Chondrocyte (in vitro differentiated cells): ENCODE measurements around the gene FBXW9. TPM values are rescaled to one million over a fixed set of nuclear protein-coding genes. Genes with fewer than 3 reads are reported as not detected.

Source experiments
- DNase-seq: peaks from one replicate; pipeline ENCODE4 v3.0.0; 2021; ENCODE audit warnings: mixed read lengths, low spot score
- H3K27ac Mint-ChIP-seq: one replicate; pipeline ENCODE4 v1.8.0; 2021; ENCODE audit warnings: mild to moderate bottlenecking, moderate library complexity, mixed read lengths; ENCODE audit not compliant: unreplicated experiment
- H3K27me3 Mint-ChIP-seq: 2 replicates; pipeline ENCODE4 v1.8.0; 2021; ENCODE audit warnings: low read depth, mixed read lengths
- H3K36me3 Mint-ChIP-seq: 2 replicates; pipeline ENCODE4 v1.8.0; 2021; ENCODE audit warnings: low read depth, mixed read lengths
- H3K4me1 Mint-ChIP-seq: 2 replicates; pipeline ENCODE4 v1.8.0; 2021; ENCODE audit warnings: low read depth, mild to moderate bottlenecking, mixed read lengths
- H3K4me3 Mint-ChIP-seq: one replicate; pipeline ENCODE4 v1.8.0; 2021; ENCODE audit warnings: mild to moderate bottlenecking, moderate library complexity, mixed read lengths; ENCODE audit not compliant: unreplicated experiment
- H3K9me3 Mint-ChIP-seq: 2 replicates; pipeline ENCODE4 v1.8.0; 2021; ENCODE audit warnings: low read depth, mixed read lengths
- total RNA-seq: library from RNA; stranded (reverse); gene quantifications from 3 replicates; pipeline ENCODE4 v1.2.1, GENCODE V29; 2021
- TF ChIP-seq, protein P1 (sequence below): fragments of 200-600 bp; sonication (generic); IDR thresholded peaks from 2 replicates; pipeline ENCODE4 v1.5.0; 2021; ENCODE audit warnings: antibody characterized with exemption, mild to moderate bottlenecking, moderate library complexity

Gene FBXW9
- total RNA-seq, 1 donor from 2014 or later = 5.0 TPM

DNA sequence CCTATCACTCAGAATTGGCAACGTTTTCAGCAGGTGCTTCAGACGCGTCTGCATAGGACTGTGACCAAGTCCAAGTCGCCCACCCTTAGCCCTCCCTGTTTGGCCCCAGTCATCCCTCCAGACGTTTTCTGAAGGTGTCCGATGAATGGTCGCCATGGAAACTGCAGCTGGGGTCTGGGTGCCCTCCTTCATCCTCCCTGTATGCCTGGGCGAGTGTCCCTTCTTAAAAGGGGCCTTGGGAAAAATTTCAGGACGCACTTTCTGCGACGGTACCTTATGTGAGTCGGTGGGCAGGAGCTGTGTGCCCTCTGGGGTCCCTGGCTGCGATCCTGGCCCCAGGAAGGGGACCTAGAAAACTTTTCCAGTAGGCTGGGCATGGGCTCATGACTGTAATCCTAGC, 55.0 kb downstream of the FBXW9 start:
- no peaks in the 10 kb centered on the region for H3K27me3 Mint-ChIP-seq
- H3K4me1 Mint-ChIP-seq = peaks cover 7% of the 10 kb centered on the region
- H3K36me3 Mint-ChIP-seq = peaks cover 2% of the 10 kb centered on the region
- H3K27ac Mint-ChIP-seq = no peak overlapping the region
- TF ChIP-seq, protein P1, sequence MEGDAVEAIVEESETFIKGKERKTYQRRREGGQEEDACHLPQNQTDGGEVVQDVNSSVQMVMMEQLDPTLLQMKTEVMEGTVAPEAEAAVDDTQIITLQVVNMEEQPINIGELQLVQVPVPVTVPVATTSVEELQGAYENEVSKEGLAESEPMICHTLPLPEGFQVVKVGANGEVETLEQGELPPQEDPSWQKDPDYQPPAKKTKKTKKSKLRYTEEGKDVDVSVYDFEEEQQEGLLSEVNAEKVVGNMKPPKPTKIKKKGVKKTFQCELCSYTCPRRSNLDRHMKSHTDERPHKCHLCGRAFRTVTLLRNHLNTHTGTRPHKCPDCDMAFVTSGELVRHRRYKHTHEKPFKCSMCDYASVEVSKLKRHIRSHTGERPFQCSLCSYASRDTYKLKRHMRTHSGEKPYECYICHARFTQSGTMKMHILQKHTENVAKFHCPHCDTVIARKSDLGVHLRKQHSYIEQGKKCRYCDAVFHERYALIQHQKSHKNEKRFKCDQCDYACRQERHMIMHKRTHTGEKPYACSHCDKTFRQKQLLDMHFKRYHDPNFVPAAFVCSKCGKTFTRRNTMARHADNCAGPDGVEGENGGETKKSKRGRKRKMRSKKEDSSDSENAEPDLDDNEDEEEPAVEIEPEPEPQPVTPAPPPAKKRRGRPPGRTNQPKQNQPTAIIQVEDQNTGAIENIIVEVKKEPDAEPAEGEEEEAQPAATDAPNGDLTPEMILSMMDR = no peak
- H3K9me3 Mint-ChIP-seq = no peaks in the 10 kb centered on the region
- H3K4me3 Mint-ChIP-seq = no peak overlapping the region
- DNase-seq = peak; percentile 49

DNA sequence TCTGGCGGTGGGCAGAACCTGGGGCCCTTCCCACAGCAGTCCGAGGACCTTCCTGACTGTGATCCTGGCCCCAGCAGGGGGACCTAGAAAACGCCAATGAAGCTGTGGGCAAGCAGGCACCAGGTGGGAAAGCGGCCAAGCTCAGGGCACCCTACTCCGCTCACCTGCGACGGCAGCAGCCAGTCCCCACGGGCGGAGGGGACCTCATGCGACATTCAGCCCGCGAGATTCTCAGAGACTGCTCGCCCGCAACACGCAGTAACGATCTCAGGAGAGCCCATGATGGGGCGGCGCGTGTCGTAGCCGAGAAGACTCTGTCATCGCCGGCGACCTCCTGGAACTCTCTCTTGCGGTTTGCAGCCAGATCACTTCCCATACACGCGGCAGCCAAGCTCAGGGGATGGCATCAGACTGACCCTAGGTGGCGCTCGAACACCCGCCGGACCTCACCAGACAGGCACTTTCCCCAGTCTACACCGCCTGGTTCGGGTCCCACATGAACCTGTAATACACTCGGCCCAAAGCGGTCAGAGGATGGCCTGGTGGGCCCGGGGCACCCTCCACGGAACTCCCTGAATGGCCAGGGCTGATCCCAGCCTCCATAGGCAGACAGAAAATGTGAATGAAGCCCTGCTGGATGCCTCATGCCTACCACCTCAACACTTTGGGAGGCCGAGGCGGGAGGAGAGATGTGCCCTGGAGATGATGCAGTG, 56.4 kb downstream of the FBXW9 start:
- Mint-ChIP-seq H3K4me3 (peak overlapping the region; percentile 51), H3K27me3 (no peaks in the 10 kb centered on the region), H3K27ac (peak overlapping the region; percentile 66), H3K4me1 (peaks cover 7% of the 10 kb centered on the region), H3K36me3 (peaks cover 2% of the 10 kb centered on the region), H3K9me3 (no peaks in the 10 kb centered on the region)
- TF ChIP-seq, protein P1 = peak; percentile 88
- DNase-seq = peak; percentile 91

Other genes starting within 250 kb of the FBXW9 start
- 2.0 to 5.2 TPM (median 3.0 TPM) in 3 replicates for gene ZNF709, start 211.8 kb downstream of the FBXW9 start, total RNA-seq
- 5.7 to 8.9 TPM (median 6.5 TPM) in 3 replicates for gene ZNF564, start 145.1 kb downstream of the FBXW9 start, total RNA-seq
- gene ZNF490, start 85.8 kb downstream of the FBXW9 start, total RNA-seq = 6.7 to 8.6 TPM (median 7.0 TPM) in 3 replicates
- 15.5 to 26.1 TPM (median 17.9 TPM) in 3 replicates for gene ZNF791, start 85.7 kb downstream of the FBXW9 start, total RNA-seq
- 86.6 to 104 TPM (median 99.5 TPM) in 3 replicates for gene MAN2B1, start 29.9 kb downstream of the FBXW9 start, total RNA-seq
- gene WDR83, start 29.8 kb downstream of the FBXW9 start, total RNA-seq = 9.6 to 13.5 TPM (median 12.7 TPM) in 3 replicates
- 37.8 to 48.8 TPM (median 47.5 TPM) in 3 replicates for gene DHPS, start 14.8 kb downstream of the FBXW9 start, total RNA-seq
- gene GNG14, start 8.6 kb downstream of the FBXW9 start, total RNA-seq = not detected in 3 replicates
- 64.5 to 82.7 TPM (median 71.8 TPM) in 3 replicates for gene TNPO2, start 27.3 kb upstream of the FBXW9 start, total RNA-seq
- 132 to 145 TPM (median 137 TPM) in 3 replicates for gene TRIR, start 38.1 kb upstream of the FBXW9 start, total RNA-seq
- gene GET3, start 40.9 kb upstream of the FBXW9 start, total RNA-seq = 44.2 to 57.0 TPM (median 48.8 TPM) in 3 replicates
- not detected in 3 replicates for gene BEST2, start 55.2 kb upstream of the FBXW9 start, total RNA-seq
- 26.8 to 34.0 TPM (median 30.5 TPM) in 3 replicates for gene HOOK2, start 78.9 kb upstream of the FBXW9 start, total RNA-seq
- gene JUNB, start 94.9 kb upstream of the FBXW9 start, total RNA-seq = 99.0 to 129 TPM (median 122 TPM) in 3 replicates
- 184 to 211 TPM (median 190 TPM) in 3 replicates for gene PRDX2, start 105.2 kb upstream of the FBXW9 start, total RNA-seq
- gene THSD8, start 105.4 kb upstream of the FBXW9 start, total RNA-seq = 3.6 to 5.4 TPM (median 4.5 TPM) in 3 replicates
- gene RNASEH2A, start 110.0 kb upstream of the FBXW9 start, total RNA-seq = 9.9 to 22.8 TPM (median 11.9 TPM) in 3 replicates
- not detected in 3 replicates for gene RTBDN, start 137.9 kb upstream of the FBXW9 start, total RNA-seq
- 0.44 to 1.6 TPM (median 0.97 TPM) in 3 replicates for gene MAST1, start 141.9 kb upstream of the FBXW9 start, total RNA-seq
- gene DNASE2, start 184.8 kb upstream of the FBXW9 start, total RNA-seq = 36.6 to 52.8 TPM (median 50.9 TPM) in 3 replicates
- not detected in 3 replicates for gene KLF1, start 190.6 kb upstream of the FBXW9 start, total RNA-seq
- 13.2 to 21.3 TPM (median 14.4 TPM) in 3 replicates for gene GCDH, start 194.5 kb upstream of the FBXW9 start, total RNA-seq
- 0.53 TPM in 1 of 3 replicates, not detected in the others for gene SYCE2, start 222.7 kb upstream of the FBXW9 start, total RNA-seq
- gene FARSA, start 237.1 kb upstream of the FBXW9 start, total RNA-seq = 46.4 to 53.3 TPM (median 47.4 TPM) in 3 replicates
- 1,165 to 1,556 TPM (median 1,179 TPM) in 3 replicates for gene CALR, start 242.0 kb upstream of the FBXW9 start, total RNA-seq
- gene RAD23A, start 249.2 kb upstream of the FBXW9 start, total RNA-seq = 71.6 to 94.9 TPM (median 72.4 TPM) in 3 replicates